HG03439 (cell line): ENCODE results near the gene CRB3.

ENCODE experiments used
- ATAC-seq: cut with Tn5 transposase; IDR thresholded peaks from one replicate; pipeline ENCODE4 v1.9.1; 2021; ENCODE audit warnings: mild to moderate bottlenecking, moderate library complexity; ENCODE audit not compliant: unreplicated experiment

CRB3 gene

GRCh38 chr19:6465663-6466062 is 1.6 kb downstream of the CRB3 start:
- no peak for ATAC-seq

GRCh38 chr19:6466526-6467248 is 2.6 kb downstream of the CRB3 start:
- no peak for ATAC-seq

GRCh38 chr19:6467384-6467783 is 3.3 kb downstream of the CRB3 start:
- ATAC-seq = no peak

DNA sequence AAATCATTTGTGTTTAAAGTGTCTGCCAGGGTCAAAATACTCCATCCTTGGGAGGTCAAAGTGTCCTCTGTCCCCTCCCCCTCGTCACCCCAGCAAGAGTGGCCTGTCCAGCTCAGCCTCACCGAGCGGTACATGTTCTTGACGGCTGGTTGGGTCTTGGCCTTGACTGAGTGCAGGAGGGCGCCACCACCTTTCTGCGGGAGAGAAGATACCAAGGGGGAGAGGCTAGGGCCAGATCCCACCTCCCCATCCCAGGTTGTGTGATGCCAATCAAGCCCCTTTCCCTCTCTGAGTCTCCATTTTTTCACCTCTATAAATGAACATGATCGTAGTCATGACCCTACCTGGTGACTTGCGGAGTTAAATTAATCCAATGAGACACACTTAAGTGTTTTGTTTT is 6.1 kb downstream of the CRB3 start:
- no peak for ATAC-seq

GRCh38 chr19:6471076-6471475 is 7.0 kb downstream of the CRB3 start:
- ATAC-seq = no peak

DNA sequence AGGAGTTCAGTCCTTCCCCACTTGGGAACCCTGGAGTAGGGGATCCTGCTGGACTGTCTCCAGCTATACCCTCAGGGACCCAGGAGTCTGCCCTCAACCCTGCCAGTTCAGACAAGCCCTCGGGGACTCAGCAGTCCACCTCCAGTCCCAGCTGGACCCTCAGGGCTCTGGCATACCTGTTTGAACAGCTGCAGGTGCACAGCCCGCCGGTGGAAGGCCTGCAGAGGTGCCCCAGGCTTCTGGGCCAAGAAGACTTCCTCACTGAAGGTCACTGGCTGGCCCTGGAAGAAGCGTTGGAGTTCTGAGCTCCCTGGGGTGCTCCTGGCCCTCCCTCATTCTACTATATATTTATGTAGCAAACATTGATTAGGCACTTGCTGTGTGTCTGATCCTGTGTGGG is 8.6 kb downstream of the CRB3 start:
- ATAC-seq = no peak

GRCh38 chr19:6473647-6474046 is 9.6 kb downstream of the CRB3 start:
- ATAC-seq = no peak

- ATAC-seq = no peak
These were observed 11.4 kb downstream of the CRB3 start for GRCh38 chr19:6475321-6476108.

- no peak for ATAC-seq
These were observed 12.3 kb downstream of the CRB3 start for GRCh38 chr19:6476155-6476895.

- ATAC-seq = no peak
These were observed 12.9 kb downstream of the CRB3 start for GRCh38 chr19:6476896-6477431.

GRCh38 chr19:6478815-6479214 is 14.7 kb downstream of the CRB3 start:
- no peak for ATAC-seq

GRCh38 chr19:6479836-6480398 is 15.8 kb downstream of the CRB3 start:
- no peak for ATAC-seq

GRCh38 chr19:6480848-6481415 is 16.9 kb downstream of the CRB3 start:
- no peak for ATAC-seq

GRCh38 chr19:6481541-6482342 is 17.7 kb downstream of the CRB3 start, which contains the start of gene DENND1C:
TSS of gene DENND1C (minus strand) at chr19:6481787. CDS start at chr19:6481695, 92 bp downstream.
- no peak for ATAC-seq

- ATAC-seq = no peak
These were observed 18.2 kb downstream of the CRB3 start for GRCh38 chr19:6482343-6482686.

DNA sequence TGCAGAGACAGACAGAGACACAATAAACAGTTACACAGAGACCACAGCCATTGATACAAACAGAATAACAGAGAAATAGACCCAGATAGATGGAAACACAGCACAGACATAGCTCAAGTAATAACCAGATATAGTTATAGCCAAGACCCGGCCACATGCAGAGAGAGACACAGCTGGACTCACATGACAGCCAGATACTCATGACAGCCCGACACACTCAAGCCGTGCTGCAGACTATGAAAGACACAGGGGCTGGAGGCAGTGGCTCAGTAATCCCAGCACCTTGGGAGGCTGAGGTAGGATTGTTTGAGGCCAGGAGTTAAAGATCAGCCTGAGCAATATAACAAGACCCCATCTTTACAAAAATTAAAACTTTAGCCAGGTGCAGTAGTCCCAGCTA is 19.2 kb downstream of the CRB3 start:
- ATAC-seq = no peak

- ATAC-seq = no peak
These were observed 20.2 kb downstream of the CRB3 start for GRCh38 chr19:6484230-6484629.

DNA sequence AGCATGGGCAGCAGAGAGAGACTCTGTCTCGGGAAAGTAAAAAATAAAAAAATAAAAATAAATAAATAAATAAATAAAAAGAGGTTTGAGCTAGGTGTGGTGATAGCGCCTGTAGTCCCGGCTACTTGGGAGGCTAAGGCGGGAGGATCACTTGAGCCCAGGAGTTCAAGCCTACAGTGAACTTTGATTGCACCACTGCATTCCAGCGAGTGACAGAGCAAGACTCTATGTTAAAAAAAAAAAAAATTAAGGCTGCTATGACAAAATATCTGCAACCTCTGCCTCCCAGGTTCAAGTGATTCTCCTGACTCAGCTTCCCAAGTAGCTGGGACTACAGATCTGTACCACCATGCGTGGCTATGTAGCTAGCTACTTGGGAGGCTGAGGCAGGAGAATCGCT is 20.8 kb downstream of the CRB3 start:
- no peak for ATAC-seq

DNA sequence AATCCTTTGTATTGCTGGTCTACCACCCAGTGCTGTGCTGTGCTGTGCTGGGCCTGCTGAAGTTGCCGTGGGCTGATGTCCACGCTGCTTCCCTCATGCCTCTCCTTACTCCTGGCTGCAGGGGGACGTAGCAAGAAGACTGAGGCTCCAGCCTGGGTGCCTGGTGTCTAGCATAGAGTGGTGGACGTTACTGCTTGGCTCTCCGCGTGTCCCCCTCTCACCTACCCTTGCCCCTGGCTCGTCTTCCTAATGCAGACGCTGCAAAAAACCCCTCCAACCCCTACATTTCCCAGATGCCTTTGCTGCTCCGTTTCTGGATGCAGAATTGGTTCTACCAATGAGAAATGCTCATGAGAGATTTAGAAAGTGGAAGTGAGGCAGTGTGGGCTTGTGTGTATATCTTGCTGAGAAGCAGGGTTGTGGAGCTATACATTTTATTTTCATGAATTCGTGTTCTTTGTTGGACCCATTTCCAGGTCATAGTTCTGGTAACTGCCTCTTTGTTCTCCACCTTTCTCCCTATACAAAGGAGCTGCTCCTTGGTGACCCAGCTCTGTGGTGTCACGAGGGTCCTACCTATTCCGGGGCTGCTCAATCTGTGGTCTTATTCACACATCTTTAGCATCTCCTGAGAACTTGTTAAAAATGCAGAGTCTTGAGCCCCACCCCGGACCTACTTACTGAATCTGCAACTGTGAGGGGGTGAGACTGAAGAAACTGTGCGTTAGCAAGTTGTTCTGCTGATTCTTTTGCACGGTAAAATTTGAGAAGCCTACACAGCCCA is 25.4 kb downstream of the CRB3 start:
- peak; percentile 51 for ATAC-seq
